HEK293 (cell line): ENCODE results near the gene AKT2.

Experiments
- CTCF ChIA-PET: fragments of 350-600 bp; formaldehyde crosslinking; extraction: SDS; loops from one replicate; lab custom pipeline; 2021; ENCODE audit warnings: antibody characterized with exemption; lab: Yijun Ruan, JAX
- POLR2A ChIA-PET: fragments of 300-600 bp; formaldehyde crosslinking; extraction: SDS; loops from one replicate; lab custom pipeline; 2020; ENCODE audit warnings: antibody characterized with exemption, inconsistent platforms; lab: Yijun Ruan, JAX
- H3K27ac ChIP-seq: fragments of 200-500 bp; sonication (Bioruptor generic); 2 replicates; pipeline ENCODE4 v1.5.1; 2014; ENCODE audit warnings: low read depth, low read length, control low read depth, inconsistent platforms; ENCODE audit errors: extremely low read depth
- H3K36me3 ChIP-seq, 2 experiments: fragments of 200-500 bp in 1 of 2; sonication (Bioruptor generic) in 1 of 2; 1 replicate in 1 of 2; 2 replicates in 1 of 2; pipeline ENCODE4 v1.5.1; 2014 to 2017; ENCODE audit warnings: inconsistent platforms in 2 of 2, low read length in 2 of 2; ENCODE audit not compliant: control insufficient read depth in 2 of 2, insufficient read depth in 1 of 2
- H3K4me1 ChIP-seq: fragments of 200-500 bp; sonication (Bioruptor generic); 2 replicates; pipeline ENCODE4 v1.5.1; 2014; ENCODE audit warnings: mild to moderate bottlenecking, low read length, inconsistent platforms; ENCODE audit not compliant: control insufficient read depth, insufficient read depth
- H3K4me3 ChIP-seq: 2 replicates; pipeline ENCODE4 v1.5.1; 2011; ENCODE audit warnings: low read depth, mild to moderate bottlenecking, control low read depth, low read length, moderate library complexity
- H3K9me3 ChIP-seq: fragments of 200-500 bp; sonication (Bioruptor generic); 2 replicates; pipeline ENCODE4 v1.5.1; 2014; ENCODE audit warnings: low read depth, low read length, inconsistent platforms; ENCODE audit not compliant: control insufficient read depth, insufficient read depth
- EGR2 ChIP-seq: fragments of 450-650 bp; formaldehyde crosslinking; IDR thresholded peaks from 2 replicates; pipeline ENCODE4 v1.5.1; 2016; ENCODE audit warnings: low read depth, missing biosample characterization, missing genetic modification characterization
- GLIS2 ChIP-seq: fragments of 450-650 bp; formaldehyde crosslinking; IDR thresholded peaks from 2 replicates; pipeline ENCODE4 v1.5.1; 2016; ENCODE audit warnings: missing biosample characterization, missing genetic modification characterization
- KLF9 ChIP-seq: fragments of 450-650 bp; formaldehyde crosslinking; IDR thresholded peaks from 2 replicates; pipeline ENCODE4 v1.5.1; 2016; ENCODE audit warnings: missing biosample characterization, missing genetic modification characterization, low read depth
- PRDM10 ChIP-seq: fragments of 450-650 bp; formaldehyde crosslinking; IDR thresholded peaks from 2 replicates; pipeline ENCODE4 v1.5.1; 2016; ENCODE audit warnings: missing biosample characterization, missing genetic modification characterization
- PRDM4 ChIP-seq: fragments of 450-650 bp; formaldehyde crosslinking; IDR thresholded peaks from 2 replicates; pipeline ENCODE4 v1.5.1; 2017; ENCODE audit warnings: missing biosample characterization, missing genetic modification characterization
- RBAK ChIP-seq: fragments of 450-650 bp; formaldehyde crosslinking; IDR thresholded peaks from 2 replicates; pipeline ENCODE4 v1.5.1; 2016; ENCODE audit warnings: missing biosample characterization, missing genetic modification characterization
- SALL2 ChIP-seq: fragments of 450-650 bp; formaldehyde crosslinking; IDR thresholded peaks from 2 replicates; pipeline ENCODE4 v1.5.0; 2017; ENCODE audit warnings: missing biosample characterization, mild to moderate bottlenecking, missing genetic modification characterization, borderline replicate concordance
- SP2 ChIP-seq: fragments of 450-650 bp; formaldehyde crosslinking; IDR thresholded peaks from 2 replicates; pipeline ENCODE4 v1.5.1; 2016; ENCODE audit warnings: missing biosample characterization, missing genetic modification characterization
- TCF7L2 ChIP-seq: IDR thresholded peaks from 2 replicates; pipeline ENCODE4 v1.6.1; 2011; ENCODE audit warnings: low read depth, mild to moderate bottlenecking, inconsistent platforms, low read length, moderate library complexity, borderline replicate concordance
- ZFHX2 ChIP-seq: fragments of 450-650 bp; formaldehyde crosslinking; conservative IDR thresholded peaks from 2 replicates; pipeline ENCODE4 v1.5.1; 2016; ENCODE audit warnings: missing biosample characterization, missing genetic modification characterization
- ZIC2 ChIP-seq: fragments of 450-650 bp; formaldehyde crosslinking; IDR thresholded peaks from 2 replicates; pipeline ENCODE4 v1.5.1; 2016; ENCODE audit warnings: missing biosample characterization, missing genetic modification characterization
- ZNF121 ChIP-seq: fragments of 450-650 bp; formaldehyde crosslinking; IDR thresholded peaks from 2 replicates; pipeline ENCODE4 v1.5.1; 2016; ENCODE audit warnings: missing biosample characterization, missing genetic modification characterization
- ZNF19 ChIP-seq: fragments of 450-650 bp; formaldehyde crosslinking; IDR thresholded peaks from 2 replicates; pipeline ENCODE4; 2016; ENCODE audit warnings: missing biosample characterization, missing genetic modification characterization, low read depth
- ZNF221 ChIP-seq: fragments of 450-650 bp; formaldehyde crosslinking; IDR thresholded peaks from 2 replicates; pipeline ENCODE4 v1.5.1; 2017; ENCODE audit warnings: missing biosample characterization, missing genetic modification characterization, borderline replicate concordance
- ZNF24 ChIP-seq: fragments of 450-650 bp; formaldehyde crosslinking; IDR thresholded peaks from 2 replicates; pipeline ENCODE4 v1.5.1; 2016; ENCODE audit warnings: missing biosample characterization, missing genetic modification characterization
- ZNF362 ChIP-seq: fragments of 450-650 bp; formaldehyde crosslinking; IDR thresholded peaks from 2 replicates; pipeline ENCODE4 v1.5.1; 2016; ENCODE audit warnings: missing biosample characterization, missing genetic modification characterization
- ZNF513 ChIP-seq: fragments of 450-650 bp; IDR thresholded peaks from 2 replicates; pipeline ENCODE4 v1.5.1; 2018; ENCODE audit warnings: missing biosample characterization, missing genetic modification characterization
- ZNF549 ChIP-seq: fragments of 450-650 bp; IDR thresholded peaks from 2 replicates; pipeline ENCODE4 v1.5.1; 2018; ENCODE audit warnings: missing biosample characterization, missing genetic modification characterization, mild to moderate bottlenecking, inconsistent platforms, moderate library complexity
- ZNF600 ChIP-seq: fragments of 450-650 bp; formaldehyde crosslinking; IDR thresholded peaks from 2 replicates; pipeline ENCODE4 v1.5.1; 2016; ENCODE audit warnings: missing biosample characterization, missing genetic modification characterization
- ZNF658 ChIP-seq: fragments of 450-650 bp; formaldehyde crosslinking; IDR thresholded peaks from 2 replicates; pipeline ENCODE4; 2016; ENCODE audit warnings: missing biosample characterization, missing genetic modification characterization
- ZNF76 ChIP-seq: fragments of 450-650 bp; formaldehyde crosslinking; IDR thresholded peaks from 2 replicates; pipeline ENCODE4; 2016; ENCODE audit warnings: low read depth, missing biosample characterization, missing genetic modification characterization, borderline replicate concordance
- ZNF777 ChIP-seq: fragments of 450-650 bp; formaldehyde crosslinking; IDR thresholded peaks from 2 replicates; pipeline ENCODE4 v1.5.1; 2017; ENCODE audit warnings: missing biosample characterization, missing genetic modification characterization, borderline replicate concordance

The AKT2 gene

GRCh38 chr19:40320558-40320935 lies 35.4 kb upstream of the AKT2 start:
- Histone ChIP-seq H3K27ac (peak overlapping the region; percentile 11; the same call in 1 of the 2 replicates), H3K4me3 (no peak overlapping the region), H3K9me3 (no peaks in the 10 kb centered on the region), H3K4me1 (no peaks in the 10 kb centered on the region), H3K36me3 (peaks cover 84 to 96% of the 10 kb centered on the region in 2 experiments)
- ChIA-PET POLR2A (no interaction called here), CTCF (interaction anchor here (4.1 kb wide), 1 partner anchor 15 kb away, joined by 28 read pairs; no protein-coding TSS in a partner anchor)
- TF ChIP-seq SP2 (tag by site-specific recombination): no peak
- 0 out of 2 replicates have a peak, but pooled peaks have one; percentile 2 for TF ChIP-seq ZNF777 (tag by site-specific recombination)
- no peak for TF ChIP-seq ZNF362
- TF ChIP-seq GLIS2 (tag by site-specific recombination): no peak
- no peak for TF ChIP-seq KLF9 (tag by site-specific recombination)
- no peak for TF ChIP-seq TCF7L2
- TF ChIP-seq ZNF76: no peak
- 0 out of 2 replicates have a peak, but pooled peaks have one; percentile 9 for TF ChIP-seq SALL2 (tag by site-specific recombination)
- no peak for TF ChIP-seq ZNF221 (tag by site-specific recombination)

- ChIA-PET POLR2A (interaction anchor here (1.1 kb wide), 1 partner anchor 31 kb away, joined by 3 read pairs; the partner anchor contains the start of genes C19orf47 and PLD3), CTCF (interaction anchor here (0.6 to 4.1 kb wide), 4 partner anchors 12 to 1541 kb away, joined by 3 to 28 read pairs (median 4); no protein-coding TSS in a partner anchor)
- no peaks in the 10 kb centered on the region for H3K9me3 ChIP-seq
- peaks cover 5% of the 10 kb centered on the region; the same call in 1 of the 2 replicates for H3K4me1 ChIP-seq
- H3K27ac ChIP-seq: no peak overlapping the region
- TF ChIP-seq PRDM4 (tag by site-specific recombination) (no peak), ZNF600 (0 out of 2 replicates have a peak, but pooled peaks have one; percentile 28), ZFHX2 (tag by site-specific recombination) (peak; percentile 37; the same call in 1 of the 2 replicates), ZNF549 (tag by site-specific recombination) (no peak), ZNF121 (tag by site-specific recombination) (peak; percentile 43; the same call in 1 of the 2 replicates), EGR2 (tag by site-specific recombination) (peak; percentile 75), ZNF658 (no peak)
- peaks cover 60 to 77% of the 10 kb centered on the region in 2 experiments for H3K36me3 ChIP-seq
- H3K4me3 ChIP-seq: no peak overlapping the region
Observed at GRCh38 chr19:40317338-40317737, 32.2 kb upstream of the AKT2 start.

GRCh38 chr19:40315812-40316470 lies 30.8 kb upstream of the AKT2 start:
- Histone ChIP-seq H3K27ac (no peak overlapping the region; the same call in 1 of the 2 replicates), H3K36me3 (peaks cover 46 to 65% of the 10 kb centered on the region in 2 experiments), H3K9me3 (no peaks in the 10 kb centered on the region), H3K4me3 (no peak overlapping the region), H3K4me1 (peaks cover 5% of the 10 kb centered on the region; the same call in 1 of the 2 replicates)
- CTCF ChIA-PET: interaction anchor here (0.7 to 4.1 kb wide), 3 partner anchors 9 to 232 kb away, joined by 3 to 61 read pairs (median 4); no protein-coding TSS in a partner anchor
- POLR2A ChIA-PET: interaction anchor here (0.6 kb wide), 1 partner anchor 158 kb away, joined by 5 read pairs; no protein-coding TSS in a partner anchor
- TF ChIP-seq ZNF221 (tag by site-specific recombination) (no peak), ZNF19 (tag by site-specific recombination) (no peak), ZNF513 (tag by site-specific recombination) (no peak), ZNF24 (tag by site-specific recombination) (no peak), PRDM10 (tag by site-specific recombination) (peak; percentile 96), ZIC2 (tag by site-specific recombination) (peak; percentile 50), RBAK (no peak)
